Measurements from ENCODE around the gene DNM2.
"Not testable (repeated sequence)": the region's sequence is repeated elsewhere in the genome, so short reads cannot be mapped to it uniquely, and the experiment has no call there.

DNA sequence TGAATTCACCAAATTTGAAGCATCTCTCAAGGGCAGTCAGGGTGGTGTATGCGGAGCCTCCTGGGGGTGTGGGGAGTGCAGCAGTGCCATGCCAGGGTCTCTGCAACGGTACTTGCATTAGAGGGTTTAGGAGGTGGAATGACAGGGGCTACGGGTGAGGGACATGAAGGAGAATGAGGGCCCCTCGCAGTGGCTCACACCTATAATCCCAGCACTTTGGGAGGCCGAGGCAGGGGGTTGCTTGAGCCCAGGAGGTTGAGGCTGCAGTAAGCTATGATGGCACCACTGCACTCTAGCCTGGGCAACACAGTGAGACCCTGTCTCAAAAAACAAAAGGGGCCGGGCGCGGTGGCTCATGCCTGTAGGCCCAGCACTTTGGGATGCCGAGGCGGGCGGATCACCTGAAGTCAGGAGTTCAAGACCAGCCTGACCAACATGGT is 152.0 kb downstream of the DNM2 start:
- TF ChIP-seq, protein P1, sequence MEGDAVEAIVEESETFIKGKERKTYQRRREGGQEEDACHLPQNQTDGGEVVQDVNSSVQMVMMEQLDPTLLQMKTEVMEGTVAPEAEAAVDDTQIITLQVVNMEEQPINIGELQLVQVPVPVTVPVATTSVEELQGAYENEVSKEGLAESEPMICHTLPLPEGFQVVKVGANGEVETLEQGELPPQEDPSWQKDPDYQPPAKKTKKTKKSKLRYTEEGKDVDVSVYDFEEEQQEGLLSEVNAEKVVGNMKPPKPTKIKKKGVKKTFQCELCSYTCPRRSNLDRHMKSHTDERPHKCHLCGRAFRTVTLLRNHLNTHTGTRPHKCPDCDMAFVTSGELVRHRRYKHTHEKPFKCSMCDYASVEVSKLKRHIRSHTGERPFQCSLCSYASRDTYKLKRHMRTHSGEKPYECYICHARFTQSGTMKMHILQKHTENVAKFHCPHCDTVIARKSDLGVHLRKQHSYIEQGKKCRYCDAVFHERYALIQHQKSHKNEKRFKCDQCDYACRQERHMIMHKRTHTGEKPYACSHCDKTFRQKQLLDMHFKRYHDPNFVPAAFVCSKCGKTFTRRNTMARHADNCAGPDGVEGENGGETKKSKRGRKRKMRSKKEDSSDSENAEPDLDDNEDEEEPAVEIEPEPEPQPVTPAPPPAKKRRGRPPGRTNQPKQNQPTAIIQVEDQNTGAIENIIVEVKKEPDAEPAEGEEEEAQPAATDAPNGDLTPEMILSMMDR (IDR thresholded peaks at IDR 0.05): not testable (repeated sequence)
- not testable (repeated sequence) for TF ChIP-seq POLR2AphosphoS5 (IDR thresholded peaks at IDR 0.05)
